ENCODE results near the gene E2F3.

The E2F3 gene

DNA sequence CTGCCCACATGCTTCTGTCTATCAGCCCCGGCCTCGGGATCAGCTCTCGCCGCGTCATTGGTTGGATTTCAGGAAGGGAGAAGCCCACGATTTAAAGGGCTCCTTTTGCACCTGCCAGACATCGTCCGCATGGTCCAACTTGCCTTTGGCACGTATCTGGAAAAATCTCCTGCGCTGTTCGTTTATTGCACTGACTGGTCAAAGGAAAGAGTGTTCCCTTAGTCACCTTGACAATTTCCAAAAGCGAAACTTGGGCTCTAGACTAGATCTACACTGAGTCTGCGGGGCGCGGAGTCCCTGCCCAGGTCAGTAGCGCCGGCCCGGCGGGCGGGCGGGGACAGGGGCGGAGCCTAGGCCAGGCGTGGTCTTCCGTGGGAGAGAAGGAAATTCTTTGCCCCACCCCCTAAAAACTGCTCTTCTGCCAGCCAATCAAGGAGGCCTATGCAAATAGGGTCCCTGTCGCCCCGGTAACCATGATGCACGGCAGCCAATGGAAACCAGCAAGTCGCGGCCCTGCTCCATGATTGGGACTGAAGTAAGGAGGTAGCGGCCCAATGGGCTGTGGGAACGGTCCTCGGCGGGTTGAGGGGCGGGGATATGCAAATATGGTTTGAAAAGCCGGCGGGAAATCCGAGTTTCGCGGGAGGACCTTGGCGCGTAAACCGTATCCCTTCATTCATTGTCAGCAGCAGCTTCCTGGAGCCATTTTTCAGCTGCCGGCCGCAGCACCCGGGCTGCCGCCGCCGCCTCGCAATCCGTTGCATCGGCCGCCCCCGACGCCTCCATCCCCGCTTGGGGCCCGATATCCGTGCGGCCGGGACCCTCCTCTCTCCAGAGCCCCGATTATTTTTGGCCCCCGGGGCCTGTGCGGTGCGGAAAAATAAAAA, at the start of gene E2F3:
Gene E2F3, plus strand, starts transcription at position 675 of the 887 bp plus-strand sequence. CDS start 354 bp downstream, outside the sequence.
- peak; percentile 99 for DNase-seq (ENCODE audit: low spot score)

DNA sequence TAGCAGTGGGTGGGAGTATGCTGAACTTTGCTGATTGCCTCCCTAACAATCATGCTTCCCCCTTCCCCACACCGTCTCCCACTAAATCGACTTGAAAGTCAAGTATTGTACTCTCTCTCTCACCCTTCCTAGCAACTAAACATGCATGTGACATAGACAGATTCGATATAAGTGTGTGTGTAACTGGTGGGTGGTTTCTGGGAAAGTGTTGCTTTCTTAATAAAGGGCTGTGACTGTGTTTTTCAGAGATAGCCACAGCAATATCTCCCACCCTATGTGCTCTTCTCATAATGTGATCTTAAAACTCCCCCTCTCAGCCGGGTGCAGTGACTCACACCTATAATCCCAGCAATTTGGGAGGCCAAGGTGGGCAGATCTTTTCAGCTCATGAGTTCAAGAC, 49.3 kb upstream of the E2F3 start:
- DNase-seq (ENCODE audit: low spot score) = no peak

DNA sequence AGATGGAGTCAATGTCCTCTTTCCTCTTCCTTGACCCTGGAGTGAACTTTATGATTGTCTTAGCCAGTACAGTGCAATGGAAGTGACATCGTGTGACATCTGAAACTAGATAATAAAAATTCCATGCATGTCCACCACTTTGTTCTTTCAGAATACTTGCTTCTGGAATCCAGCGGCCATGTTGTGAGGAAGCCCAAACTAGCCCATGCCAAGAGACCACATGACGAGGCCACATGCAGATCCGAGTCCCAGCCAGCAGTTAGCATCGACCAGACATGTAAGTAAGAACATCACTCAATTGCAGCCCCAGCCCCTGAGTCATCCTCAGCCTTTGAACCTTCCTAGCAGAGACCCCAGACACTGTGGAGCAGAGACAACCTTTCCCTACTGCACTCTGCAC, 48.5 kb upstream of the E2F3 start:
- DNase-seq (ENCODE audit: low spot score) = no peak

DNA sequence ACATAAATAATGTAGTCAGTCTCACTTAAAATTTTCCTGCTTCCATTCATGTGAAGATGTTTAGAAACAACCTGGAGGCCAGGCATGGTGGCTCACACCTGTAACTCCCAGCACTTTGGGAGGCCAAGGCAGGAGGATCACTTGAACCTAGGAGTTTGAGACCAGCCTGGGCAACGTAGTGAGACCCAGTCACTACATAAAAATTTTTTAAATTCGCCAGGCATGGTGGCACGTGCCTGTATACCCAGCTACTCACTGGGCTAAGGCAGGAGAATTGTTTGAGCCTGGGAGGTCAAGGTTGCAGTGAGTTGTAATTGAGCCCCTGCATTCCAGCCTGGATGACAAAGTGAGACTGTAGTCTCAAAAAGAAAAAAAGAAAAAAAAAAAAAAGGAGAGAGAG, 47.3 kb upstream of the E2F3 start:
- DNase-seq (ENCODE audit: low spot score) = no peak

DNA sequence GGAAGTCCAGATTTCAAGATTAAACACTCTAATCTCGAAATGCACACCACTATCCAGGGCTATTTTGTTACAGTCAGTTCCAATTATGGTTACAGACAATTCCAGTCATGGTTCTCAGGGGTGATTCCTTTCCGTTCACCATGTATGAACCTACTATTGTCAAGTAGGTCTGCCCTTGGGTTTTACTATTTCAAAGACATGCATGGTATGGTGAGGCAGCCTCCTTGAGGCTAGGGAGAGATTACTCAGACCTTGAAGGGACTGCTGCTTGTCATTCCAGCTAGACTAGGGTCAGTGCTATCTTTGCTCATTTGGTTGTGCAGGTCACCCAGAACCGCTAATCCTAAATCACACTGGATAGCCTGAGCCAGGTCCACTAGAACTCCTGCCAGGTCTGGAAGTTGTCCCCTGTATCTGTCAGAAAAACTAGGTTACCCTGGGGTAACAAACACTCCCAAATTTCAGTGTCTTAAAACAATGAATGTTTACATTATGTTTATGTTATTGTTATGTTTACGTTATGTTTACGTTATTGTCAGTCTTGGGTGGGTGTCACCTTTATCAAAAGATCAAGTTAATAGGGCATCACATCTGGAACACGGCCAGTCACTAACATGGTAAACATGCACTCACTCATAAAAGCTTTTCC, 41.1 kb upstream of the E2F3 start:
- no peak for DNase-seq (ENCODE audit: low spot score)

DNA sequence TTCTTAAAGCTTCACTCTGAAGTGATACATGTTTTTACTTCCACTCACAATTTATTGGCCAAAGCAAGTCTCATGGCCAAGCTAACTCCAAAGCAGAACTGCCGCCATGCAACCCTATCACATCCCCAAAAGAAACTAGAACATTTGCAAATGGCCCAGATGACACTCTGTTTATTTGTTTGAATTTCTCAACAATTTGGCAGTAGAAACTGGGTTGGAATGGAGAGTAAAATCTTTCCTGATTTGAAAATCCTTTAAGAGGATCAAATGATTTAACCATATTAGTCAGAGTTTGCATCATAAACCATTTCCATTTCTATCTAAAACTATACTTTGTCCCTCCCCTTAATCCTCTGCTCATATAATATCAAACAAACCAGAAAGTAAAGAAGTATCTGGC, 39.1 kb upstream of the E2F3 start:
- no peak for DNase-seq (ENCODE audit: low spot score)

DNA sequence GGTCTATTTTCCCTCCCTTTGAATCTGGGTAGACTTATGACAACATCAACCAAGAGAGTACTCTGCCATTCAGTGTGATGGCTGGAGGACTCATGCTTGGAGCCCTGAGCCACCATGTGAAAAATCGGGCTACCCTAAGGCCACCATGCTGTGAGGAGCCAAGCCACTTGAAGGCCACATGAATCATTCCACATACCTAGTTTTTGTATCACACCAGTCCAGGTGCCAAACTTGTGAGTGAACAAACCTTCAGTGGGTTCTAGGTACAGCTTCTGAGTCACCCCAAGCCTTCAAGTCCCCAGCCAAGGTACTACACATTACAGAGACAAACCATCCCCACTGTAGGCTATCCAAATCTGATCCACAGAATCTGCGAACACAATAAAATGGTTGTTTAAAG, 37.4 kb upstream of the E2F3 start:
- no peak for DNase-seq (ENCODE audit: low spot score)

DNA sequence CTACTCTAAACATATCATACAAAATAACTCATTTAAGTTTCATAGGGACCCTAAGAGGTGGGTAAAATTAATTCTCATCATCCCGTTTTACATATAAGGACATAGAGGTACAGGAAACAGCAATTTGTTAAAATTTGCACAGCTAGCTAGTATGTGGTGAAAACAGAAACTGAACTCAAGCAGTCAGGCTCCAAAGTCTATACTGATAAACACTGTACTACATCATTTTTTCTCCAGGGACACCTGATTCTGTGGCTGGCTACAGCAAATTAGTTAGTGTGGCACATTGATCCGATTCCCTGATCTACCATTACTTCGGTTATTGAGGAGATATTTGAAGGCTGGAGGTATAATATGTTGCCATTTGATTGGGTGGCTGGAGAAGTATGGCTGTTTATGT, 36.2 kb upstream of the E2F3 start:
- DNase-seq (ENCODE audit: low spot score) = no peak

DNA sequence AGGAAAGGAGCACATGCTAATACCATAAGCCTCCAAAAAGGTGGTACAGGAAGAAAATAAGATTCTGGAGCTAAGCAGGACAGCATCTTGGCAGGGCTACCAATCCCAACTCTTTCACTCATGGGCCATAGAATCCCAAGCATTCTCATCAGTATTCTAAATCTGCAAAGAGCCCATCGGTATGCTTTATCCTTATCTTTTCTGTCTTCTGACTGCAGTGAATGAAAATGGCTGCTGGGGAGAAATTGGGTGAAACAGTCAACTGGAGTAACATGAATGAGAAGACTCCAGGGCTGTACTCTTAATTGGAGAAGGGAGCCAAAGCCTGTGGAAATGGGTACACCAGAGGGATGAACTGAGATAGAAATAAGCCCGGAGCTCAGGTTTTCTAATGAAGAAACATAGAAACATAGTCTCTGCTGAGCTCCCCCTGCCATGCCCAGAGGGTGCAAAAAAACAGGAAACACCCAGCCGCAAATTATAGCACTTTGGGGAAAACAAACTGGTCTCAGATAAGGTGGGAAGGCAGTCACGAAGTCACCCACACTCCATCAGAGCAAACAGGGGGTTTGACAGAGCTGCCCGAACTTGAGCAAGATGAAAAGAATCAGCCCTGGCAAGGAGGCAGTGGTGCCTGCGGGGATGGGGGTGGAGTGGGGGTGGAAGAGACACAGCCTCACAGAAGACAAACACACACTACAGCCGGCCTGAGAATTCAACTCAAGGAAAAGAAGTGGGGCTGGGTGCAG, 35.4 kb upstream of the E2F3 start:
- no peak for DNase-seq (ENCODE audit: low spot score)

GRCh38 chr6:20367743-20368485, 33.8 kb upstream of the E2F3 start:
- DNase-seq (ENCODE audit: low spot score) = no peak

DNA sequence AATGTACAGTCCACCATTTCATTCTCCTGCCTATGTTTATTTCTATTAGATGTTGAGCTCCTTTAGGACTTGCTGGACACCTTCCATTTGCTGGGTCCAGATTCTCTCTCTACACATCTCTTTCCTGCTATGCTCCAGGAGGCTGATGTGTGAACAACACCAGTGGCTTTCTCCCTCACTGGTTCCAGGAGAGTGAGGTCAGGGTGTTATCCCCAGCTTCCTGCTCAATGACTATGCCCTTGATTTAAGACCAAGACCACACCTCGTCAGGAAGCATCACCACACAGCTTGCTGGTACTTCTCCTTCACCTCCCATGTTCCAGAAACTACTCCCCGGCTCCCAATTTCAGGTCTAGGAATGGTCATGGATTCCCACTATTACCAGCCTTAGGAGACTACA, 31.3 kb upstream of the E2F3 start:
- DNase-seq (ENCODE audit: low spot score) = no peak

- DNase-seq (ENCODE audit: low spot score) = no peak
Measured at GRCh38 chr6:20370801-20371200, 30.9 kb upstream of the E2F3 start.

GRCh38 chr6:20375436-20375835, 26.2 kb upstream of the E2F3 start:
- DNase-seq (ENCODE audit: low spot score) = no peak

GRCh38 chr6:20377623-20378265, 23.9 kb upstream of the E2F3 start:
- no peak for DNase-seq (ENCODE audit: low spot score)

- DNase-seq (ENCODE audit: low spot score) = no peak
Measured at GRCh38 chr6:20379231-20379630, 22.4 kb upstream of the E2F3 start.

DNA sequence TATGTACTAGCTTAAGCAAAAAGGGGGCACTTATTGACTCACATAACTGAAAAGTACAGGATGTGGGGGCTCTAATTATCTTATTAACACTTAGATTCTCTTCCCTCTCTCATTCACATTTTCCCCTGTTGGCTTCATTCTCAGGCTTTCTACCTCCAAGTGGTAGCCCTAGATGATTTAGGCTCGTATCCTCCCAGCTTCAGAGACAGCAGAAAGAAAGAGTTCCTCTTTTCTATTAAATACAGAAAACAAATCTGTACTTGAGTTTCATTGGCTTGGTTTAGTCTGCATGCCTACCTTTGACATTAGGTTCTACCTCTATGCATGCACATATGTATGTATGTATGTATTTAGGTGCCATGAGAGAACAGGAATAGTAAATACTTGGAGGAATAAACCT, 15.5 kb upstream of the E2F3 start:
- no peak for DNase-seq (ENCODE audit: low spot score)

GRCh38 chr6:20389066-20389465, 12.6 kb upstream of the E2F3 start:
- no peak for DNase-seq (ENCODE audit: low spot score)

DNA sequence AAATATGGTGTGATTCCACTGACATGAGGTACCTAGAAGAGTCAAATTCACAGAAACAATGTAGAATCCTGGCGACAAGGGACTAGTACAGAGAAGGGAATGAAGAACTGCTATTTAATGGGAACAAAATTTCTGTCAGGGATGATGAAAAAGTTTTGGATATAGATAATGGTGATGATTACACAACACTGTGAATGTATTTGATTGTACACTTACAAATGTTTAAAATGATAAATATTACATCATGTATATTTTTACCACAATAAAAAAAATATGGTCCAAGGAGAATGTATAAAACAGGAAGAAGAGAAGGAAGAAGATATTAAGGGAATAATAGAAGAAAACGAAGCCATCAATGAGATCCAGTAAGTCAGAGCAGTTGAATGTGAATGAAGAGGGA, 8.4 kb upstream of the E2F3 start:
- DNase-seq (ENCODE audit: low spot score) = no peak

- DNase-seq (ENCODE audit: low spot score) = no peak
Measured at GRCh38 chr6:20399518-20399917, 2.2 kb upstream of the E2F3 start.

DNA sequence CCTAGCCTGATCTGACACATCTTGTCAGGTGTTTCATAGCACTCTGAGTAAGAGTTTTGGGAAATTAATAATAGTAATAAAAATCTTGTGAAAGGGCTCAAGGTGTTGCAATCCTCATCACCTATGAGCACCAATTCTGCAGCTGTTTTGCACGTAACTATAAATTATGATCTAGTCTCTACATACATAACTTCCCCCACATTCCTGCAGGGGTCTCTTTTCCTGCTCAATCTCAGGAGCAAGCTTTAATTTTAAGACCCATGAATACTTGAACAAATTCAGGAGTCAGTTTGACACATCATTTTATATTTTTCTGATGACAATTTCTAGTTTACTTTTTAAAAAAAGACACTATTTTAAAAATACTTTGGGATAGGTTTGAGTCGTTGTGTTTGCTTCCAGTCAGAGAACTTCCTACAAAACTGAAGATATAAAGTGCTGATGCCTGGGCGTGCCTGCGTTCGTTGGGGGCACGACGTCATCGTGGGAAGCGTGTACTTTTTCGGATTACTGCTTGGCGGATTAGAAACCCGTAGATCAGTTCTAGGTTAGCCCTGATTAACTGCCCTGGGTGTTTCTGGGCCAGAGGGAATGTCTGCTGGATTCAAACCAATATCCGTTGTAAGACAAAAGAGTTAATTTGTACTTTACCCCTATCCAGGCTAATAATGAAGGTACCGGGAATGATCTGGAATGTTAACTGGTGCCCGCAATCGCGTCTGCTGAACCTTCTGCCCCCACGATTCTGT, 1.0 kb upstream of the E2F3 start:
- DNase-seq (ENCODE audit: low spot score) = peak; percentile 64

DNA sequence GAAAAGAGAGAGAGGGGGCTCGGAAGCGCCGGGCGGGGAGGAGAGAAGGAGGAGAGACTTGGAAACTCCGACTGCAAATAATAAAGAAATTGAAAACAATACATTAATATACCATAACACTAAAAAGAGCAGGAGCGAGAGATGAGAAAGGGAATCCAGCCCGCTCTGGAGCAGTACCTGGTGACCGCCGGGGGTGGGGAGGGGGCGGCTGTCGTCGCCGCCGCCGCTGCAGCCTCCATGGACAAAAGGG, 338 bp downstream of the E2F3 start:
- no peak for DNase-seq (ENCODE audit: low spot score)
